Right lung (tissue), 5 donors: ENCODE results near the gene ATL2. TPM values are rescaled to one million over a fixed set of nuclear protein-coding genes. Genes with fewer than 3 reads are reported as not detected.

Source experiments
- DNase-seq, 2 donors: peaks; one replicate each; pipeline ENCODE4 v3.0.0-alpha.2; 2013
- polyA plus RNA-seq, 5 donors: library from polyadenylated mRNA; unstranded; fragments of 120-200 nt; gene quantifications; one replicate each; pipeline versions ENCODE4 v1.2.1 to v1.2.3, GENCODE V29; 2013; ENCODE audit warnings: inconsistent platforms in 1 of 5, low replicate concordance in 1 of 5; ENCODE audit not compliant: insufficient read length in 5 of 5, insufficient read depth in 1 of 5

ATL2 gene
- polyA plus RNA-seq, 5 donors = 53.1 to 80.0 (median 70.5) TPM

GRCh38 chr2:38394903-38395341 is 17.8 kb upstream of the ATL2 start:
- DNase-seq = no peak

GRCh38 chr2:38394041-38394440 is 17.0 kb upstream of the ATL2 start:
- no peak for DNase-seq

GRCh38 chr2:38390947-38391346 is 13.9 kb upstream of the ATL2 start:
- DNase-seq = no peak

GRCh38 chr2:38387887-38388286 is 10.8 kb upstream of the ATL2 start:
- no peak for DNase-seq

- no peak for DNase-seq
Observed at GRCh38 chr2:38386821-38387220, 9.7 kb upstream of the ATL2 start.

GRCh38 chr2:38386377-38386776 is 9.3 kb upstream of the ATL2 start:
- DNase-seq = no peak

GRCh38 chr2:38384338-38384737 is 7.3 kb upstream of the ATL2 start:
- peak in 1 of 2 donors; percentile 28 for DNase-seq

- DNase-seq = peak in 1 of 2 donors; percentile 30
Observed at GRCh38 chr2:38383741-38384140, 6.7 kb upstream of the ATL2 start.

GRCh38 chr2:38381381-38382143 is 4.5 kb upstream of the ATL2 start:
- no peak for DNase-seq

GRCh38 chr2:38380397-38381130 is 3.5 kb upstream of the ATL2 start:
- DNase-seq = no peak

- peak; percentile 65 to 75 for DNase-seq
Observed at GRCh38 chr2:38376346-38377049, 575 bp downstream of the ATL2 start.

GRCh38 chr2:38375696-38376345 is 1.3 kb downstream of the ATL2 start:
- peak in 1 of 2 donors; percentile 39 for DNase-seq

GRCh38 chr2:38374984-38375383 is 2.1 kb downstream of the ATL2 start:
- peak in 1 of 2 donors; percentile 16 for DNase-seq

GRCh38 chr2:38371235-38371634 is 5.8 kb downstream of the ATL2 start:
- DNase-seq = no peak

GRCh38 chr2:38370664-38371063 is 6.4 kb downstream of the ATL2 start:
- DNase-seq = no peak

- no peak for DNase-seq
Observed at GRCh38 chr2:38362232-38362631, 14.8 kb downstream of the ATL2 start.

GRCh38 chr2:38360177-38360576 is 16.9 kb downstream of the ATL2 start:
- DNase-seq = no peak

- DNase-seq = no peak
Observed at GRCh38 chr2:38353402-38353801, 23.7 kb downstream of the ATL2 start.

- no peak for DNase-seq
Observed at GRCh38 chr2:38352336-38352735, 24.7 kb downstream of the ATL2 start.

- no peak for DNase-seq
Observed at GRCh38 chr2:38345323-38346038, 31.6 kb downstream of the ATL2 start.

- no peak for DNase-seq
Observed at GRCh38 chr2:38344813-38345212, 32.3 kb downstream of the ATL2 start.
